GM12873 (cell line): ENCODE measurements around the gene SMURF2.

ENCODE experiments used
- TF ChIP-seq, protein P1 (sequence below): IDR thresholded peaks from 2 replicates; pipeline ENCODE4 v1.5.1; 2012; ENCODE audit warnings: low read depth, mild to moderate bottlenecking, moderate library complexity, low read length, control low read depth; ENCODE audit not compliant: insufficient read depth; ENCODE audit errors: missing control alignments

Gene SMURF2

DNA sequence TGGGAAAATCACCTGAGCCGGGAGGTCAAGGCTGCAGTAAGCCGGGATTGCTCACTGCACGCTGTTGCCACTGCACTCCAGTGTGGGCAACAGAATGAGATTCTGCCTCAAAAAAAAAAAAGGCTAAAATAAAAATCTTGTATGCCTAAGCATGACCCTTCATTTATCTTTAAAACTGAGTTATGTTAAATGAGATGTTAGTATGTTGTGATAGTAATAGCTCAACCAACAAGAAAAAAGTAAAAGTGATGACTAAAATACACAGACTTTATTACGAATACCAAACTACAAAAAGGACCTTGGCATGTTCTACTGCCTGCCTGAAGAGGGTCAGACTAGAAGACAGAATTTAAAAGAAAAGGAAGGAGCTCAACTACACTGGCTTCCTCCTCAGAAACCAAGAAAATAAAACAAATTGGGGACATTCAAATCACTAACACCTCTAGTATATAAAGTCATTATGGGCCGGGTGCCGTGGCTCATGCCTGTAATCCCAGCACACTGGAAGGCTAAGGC lies 4.4 kb downstream of the SMURF2 start:
- TF ChIP-seq, protein P1, sequence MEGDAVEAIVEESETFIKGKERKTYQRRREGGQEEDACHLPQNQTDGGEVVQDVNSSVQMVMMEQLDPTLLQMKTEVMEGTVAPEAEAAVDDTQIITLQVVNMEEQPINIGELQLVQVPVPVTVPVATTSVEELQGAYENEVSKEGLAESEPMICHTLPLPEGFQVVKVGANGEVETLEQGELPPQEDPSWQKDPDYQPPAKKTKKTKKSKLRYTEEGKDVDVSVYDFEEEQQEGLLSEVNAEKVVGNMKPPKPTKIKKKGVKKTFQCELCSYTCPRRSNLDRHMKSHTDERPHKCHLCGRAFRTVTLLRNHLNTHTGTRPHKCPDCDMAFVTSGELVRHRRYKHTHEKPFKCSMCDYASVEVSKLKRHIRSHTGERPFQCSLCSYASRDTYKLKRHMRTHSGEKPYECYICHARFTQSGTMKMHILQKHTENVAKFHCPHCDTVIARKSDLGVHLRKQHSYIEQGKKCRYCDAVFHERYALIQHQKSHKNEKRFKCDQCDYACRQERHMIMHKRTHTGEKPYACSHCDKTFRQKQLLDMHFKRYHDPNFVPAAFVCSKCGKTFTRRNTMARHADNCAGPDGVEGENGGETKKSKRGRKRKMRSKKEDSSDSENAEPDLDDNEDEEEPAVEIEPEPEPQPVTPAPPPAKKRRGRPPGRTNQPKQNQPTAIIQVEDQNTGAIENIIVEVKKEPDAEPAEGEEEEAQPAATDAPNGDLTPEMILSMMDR = no peak

DNA sequence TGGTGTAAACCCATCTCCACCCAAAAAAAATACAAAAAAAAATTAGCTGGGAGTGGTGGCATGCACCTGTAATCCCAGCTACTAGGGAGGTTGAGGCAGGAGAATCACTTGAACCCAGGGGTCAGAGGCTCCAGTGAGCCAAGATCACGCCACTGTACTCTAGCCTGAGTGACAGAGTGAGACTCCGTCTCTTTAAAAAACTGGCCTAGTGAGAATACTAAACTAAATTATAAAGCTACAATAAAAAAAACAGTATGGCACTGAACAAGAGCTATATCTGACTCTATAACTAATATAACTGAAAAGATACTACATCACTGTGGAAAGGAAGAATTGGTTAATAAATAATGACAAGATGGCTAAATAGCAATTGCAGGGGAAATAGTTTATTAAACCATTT lies 6.4 kb downstream of the SMURF2 start:
- TF ChIP-seq, protein P1 = no peak

DNA sequence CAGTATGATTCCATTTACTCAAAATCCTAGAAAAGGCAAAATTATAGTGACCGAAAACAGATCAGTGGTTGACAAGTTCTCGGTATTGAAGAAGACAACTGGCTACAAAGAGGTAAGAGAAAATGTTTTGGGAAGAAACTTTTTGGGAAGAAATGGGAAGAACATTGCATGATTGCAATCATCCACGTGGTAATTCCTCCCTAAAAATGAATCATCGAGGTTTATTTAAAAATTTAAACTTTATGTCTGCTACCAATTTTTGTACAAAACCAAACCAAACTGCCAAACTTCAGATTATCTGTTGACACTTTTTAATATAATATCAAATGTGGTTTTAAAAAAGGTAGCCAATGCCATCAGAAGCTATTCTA lies 8.1 kb downstream of the SMURF2 start:
- TF ChIP-seq, protein P1 = no peak

DNA sequence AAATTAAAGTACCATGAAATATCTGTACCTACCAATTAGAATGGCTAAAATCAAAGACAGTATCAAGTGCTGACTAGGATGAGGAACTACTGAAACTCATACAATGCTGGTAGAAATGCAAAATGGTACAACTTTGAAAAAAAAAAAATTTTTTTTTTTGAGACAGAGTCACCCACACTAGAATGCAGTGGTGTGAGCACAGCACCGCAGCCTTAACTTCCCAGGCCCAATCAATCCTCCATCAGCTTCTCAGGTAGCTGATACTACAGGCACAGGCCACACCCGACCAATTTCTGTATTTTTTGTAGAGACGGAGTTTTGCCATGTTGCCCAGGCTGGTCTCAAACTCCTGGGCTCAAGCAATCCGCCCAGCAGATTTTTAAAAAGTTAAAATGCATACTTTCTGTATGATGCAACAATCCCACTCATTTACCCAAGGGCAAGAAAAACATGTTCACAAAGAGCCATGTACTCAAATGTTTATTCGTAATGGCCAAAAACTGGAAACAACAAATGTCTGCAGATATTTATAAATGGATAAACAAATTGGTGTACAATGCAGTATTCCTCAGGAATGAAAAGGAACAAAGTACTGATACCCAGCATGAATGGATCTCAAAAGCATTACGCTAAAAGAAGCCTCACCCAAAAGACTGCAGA lies 8.7 kb downstream of the SMURF2 start:
- TF ChIP-seq, protein P1 = no peak

DNA sequence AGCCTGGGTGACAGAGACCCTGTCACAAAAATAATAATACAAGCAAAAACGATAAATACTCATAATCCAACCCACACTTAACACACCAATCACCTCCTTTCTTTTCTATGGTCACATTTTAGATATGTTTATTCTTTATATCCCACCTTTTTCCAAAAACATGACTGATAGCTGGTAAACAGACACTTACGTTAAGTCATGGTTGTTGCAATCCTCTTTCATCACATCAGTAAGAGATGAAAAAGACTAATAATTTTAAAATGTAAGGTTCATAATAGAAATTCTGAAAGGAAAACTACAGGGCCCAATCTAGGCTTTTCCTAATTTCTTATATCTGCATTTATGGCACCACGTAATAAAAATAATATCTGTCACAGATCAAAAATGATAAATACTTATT lies 10.2 kb downstream of the SMURF2 start:
- TF ChIP-seq, protein P1 = no peak

DNA sequence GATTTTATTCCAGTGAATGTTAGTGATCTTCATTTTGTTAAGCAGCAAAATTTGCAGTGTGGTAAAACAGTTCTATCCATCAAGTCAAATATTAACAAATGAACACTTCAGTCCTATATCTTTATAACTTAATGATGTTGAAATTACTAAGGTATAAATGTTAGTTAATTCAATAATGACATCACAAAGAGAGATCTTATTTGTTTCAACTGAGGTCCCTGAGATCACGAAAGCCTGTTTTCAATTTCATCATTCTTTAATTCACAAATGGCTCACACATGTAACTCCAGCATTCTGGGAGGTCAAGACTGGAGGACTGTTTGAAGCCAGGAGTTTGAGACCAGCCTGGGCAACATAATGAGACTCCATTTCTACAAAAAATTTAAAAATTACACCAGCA lies 13.9 kb downstream of the SMURF2 start:
- TF ChIP-seq, protein P1 = no peak

DNA sequence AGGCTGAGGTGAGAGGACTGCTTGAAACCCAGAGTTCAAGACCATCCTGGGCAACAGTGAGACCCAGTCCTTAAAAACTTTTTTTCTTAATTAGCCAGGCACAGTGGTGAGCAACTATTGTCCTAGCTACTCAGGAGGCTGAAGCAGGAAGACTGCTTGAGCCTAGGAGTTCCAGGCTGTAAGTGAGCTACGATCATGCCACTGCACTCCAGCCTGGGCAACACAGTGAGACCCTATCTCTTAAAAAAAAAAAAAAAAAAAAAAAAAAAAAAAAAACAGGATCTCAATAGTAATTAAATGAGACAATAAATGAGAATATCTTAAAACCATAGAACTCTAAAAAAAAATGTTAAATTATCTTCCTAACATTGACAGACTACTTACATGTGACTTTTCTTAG lies 14.3 kb downstream of the SMURF2 start:
- TF ChIP-seq, protein P1 = no peak
